BLaER1 (cell line): Measurements from ENCODE around the gene SPOP.
"Not testable (repeated sequence)": the region's sequence is repeated elsewhere in the genome, so short reads cannot be mapped to it uniquely, and the experiment has no call there.

ENCODE experiments used
- H3K27ac ChIP-seq: shearing (Covaris generic); formaldehyde crosslinking; 2 replicates; pipeline ENCODE4 v1.8.1; 2022
- H3K27me3 ChIP-seq: shearing (Covaris generic); formaldehyde crosslinking; 2 replicates; pipeline ENCODE4 v1.8.1; 2022
- H3K36me3 ChIP-seq: shearing (Covaris generic); formaldehyde crosslinking; 2 replicates; pipeline ENCODE4 v1.8.1; 2022
- H3K4me1 ChIP-seq: shearing (Covaris generic); formaldehyde crosslinking; 2 replicates; pipeline ENCODE4 v1.8.1; 2022
- H3K4me2 ChIP-seq: shearing (Covaris generic); formaldehyde crosslinking; 2 replicates; pipeline ENCODE4 v1.8.1; 2022
- H3K4me3 ChIP-seq: shearing (Covaris generic); formaldehyde crosslinking; 2 replicates; pipeline ENCODE4 v1.8.1; 2022
- H3K9ac ChIP-seq: shearing (Covaris generic); formaldehyde crosslinking; 2 replicates; pipeline ENCODE4 v1.8.1; 2022
- H3K9me3 ChIP-seq: shearing (Covaris generic); formaldehyde crosslinking; 2 replicates; pipeline ENCODE4 v1.8.1; 2022
- H4K20me1 ChIP-seq: shearing (Covaris generic); formaldehyde crosslinking; 2 replicates; pipeline ENCODE4 v1.8.1; 2022
- Cebpa-rat ChIP-seq: shearing (Covaris generic); IDR thresholded peaks from 2 replicates; pipeline ENCODE4 v1.8.1; 2022

Gene SPOP

GRCh38 chr17:49571764-49572163 lies 106.1 kb downstream of the SPOP start:
- no peak for TF ChIP-seq Cebpa-rat

GRCh38 chr17:49571283-49571682 lies 106.6 kb downstream of the SPOP start:
- no peak overlapping the region for H3K27ac ChIP-seq
- H3K4me3 ChIP-seq = no peak overlapping the region
- no peak overlapping the region for H3K4me2 ChIP-seq
- no peaks in the 10 kb centered on the region for H4K20me1 ChIP-seq
- TF ChIP-seq Cebpa-rat = no peak
- no peak overlapping the region for H3K9ac ChIP-seq
- H3K9me3 ChIP-seq = no peaks in the 10 kb centered on the region
- H3K36me3 ChIP-seq = no peaks in the 10 kb centered on the region
- H3K4me1 ChIP-seq = peaks cover 30% of the 10 kb centered on the region
- peaks cover 46% of the 10 kb centered on the region for H3K27me3 ChIP-seq

More at GRCh38 chr17:49571764-49572163, 106.1 kb downstream of the SPOP start:
- Histone ChIP-seq H3K4me2 (no peak overlapping the region), H3K27ac (no peak overlapping the region), H3K36me3 (no peaks in the 10 kb centered on the region), H3K4me1 (peaks cover 26% of the 10 kb centered on the region), H3K9ac (no peak overlapping the region), H3K9me3 (no peaks in the 10 kb centered on the region), H3K27me3 (peaks cover 51% of the 10 kb centered on the region), H4K20me1 (peaks cover 1% of the 10 kb centered on the region), H3K4me3 (no peak overlapping the region)

GRCh38 chr17:49570540-49571242 lies 107.2 kb downstream of the SPOP start:
- no peaks in the 10 kb centered on the region for H4K20me1 ChIP-seq
- H3K36me3 ChIP-seq = no peaks in the 10 kb centered on the region
- H3K9me3 ChIP-seq = no peaks in the 10 kb centered on the region
- TF ChIP-seq Cebpa-rat = no peak
- peaks cover 40% of the 10 kb centered on the region for H3K27me3 ChIP-seq
- peaks cover 36% of the 10 kb centered on the region for H3K4me1 ChIP-seq
- no peak overlapping the region for H3K9ac ChIP-seq
- H3K4me2 ChIP-seq = peak overlapping the region; percentile 73
- no peak overlapping the region for H3K27ac ChIP-seq
- no peak overlapping the region for H3K4me3 ChIP-seq

GRCh38 chr17:49568695-49569047 lies 109.2 kb downstream of the SPOP start:
- peaks cover 22% of the 10 kb centered on the region for H3K27me3 ChIP-seq
- not testable (repeated sequence) for H4K20me1 ChIP-seq, H3K4me3 ChIP-seq, H3K9ac ChIP-seq, H3K36me3 ChIP-seq, H3K27ac ChIP-seq, H3K9me3 ChIP-seq, H3K4me2 ChIP-seq
- H3K4me1 ChIP-seq = peaks cover 47% of the 10 kb centered on the region

GRCh38 chr17:49567871-49568694 lies 109.8 kb downstream of the SPOP start:
- no peak for TF ChIP-seq Cebpa-rat
- Histone ChIP-seq H3K27me3 (peaks cover 22% of the 10 kb centered on the region), H3K9ac (no peak overlapping the region), H3K4me1 (peaks cover 47% of the 10 kb centered on the region), H3K9me3 (no peaks in the 10 kb centered on the region), H3K27ac (no peak overlapping the region), H4K20me1 (no peaks in the 10 kb centered on the region), H3K36me3 (no peaks in the 10 kb centered on the region), H3K4me3 (peak overlapping the region; percentile 60), H3K4me2 (peak overlapping the region; percentile 80)

GRCh38 chr17:49567104-49567521 lies 110.8 kb downstream of the SPOP start:
- H3K4me3 ChIP-seq = no peak overlapping the region
- H3K9ac ChIP-seq = no peak overlapping the region
- no peaks in the 10 kb centered on the region for H4K20me1 ChIP-seq
- H3K4me1 ChIP-seq = peaks cover 47% of the 10 kb centered on the region
- H3K4me2 ChIP-seq = peak overlapping the region; percentile 80; the same call in 1 of the 2 replicates
- H3K36me3 ChIP-seq = no peaks in the 10 kb centered on the region
- H3K27me3 ChIP-seq = peaks cover 17% of the 10 kb centered on the region
- TF ChIP-seq Cebpa-rat = no peak
- no peak overlapping the region for H3K27ac ChIP-seq
- peaks cover 4% of the 10 kb centered on the region for H3K9me3 ChIP-seq

- Histone ChIP-seq H3K9me3 (peaks cover 8% of the 10 kb centered on the region), H3K27me3 (peaks cover 13% of the 10 kb centered on the region), H3K9ac (no peak overlapping the region), H3K4me2 (peak overlapping the region; percentile 66), H4K20me1 (no peaks in the 10 kb centered on the region), H3K4me3 (no peak overlapping the region), H3K27ac (no peak overlapping the region), H3K4me1 (peaks cover 47% of the 10 kb centered on the region), H3K36me3 (no peaks in the 10 kb centered on the region)
- peak; percentile 94 for TF ChIP-seq Cebpa-rat
Measured at GRCh38 chr17:49566668-49567071, 111.2 kb downstream of the SPOP start.

- Histone ChIP-seq H3K9ac (no peak overlapping the region), H3K4me3 (no peak overlapping the region), H3K4me2 (peak overlapping the region; percentile 66), H3K9me3 (peaks cover 15% of the 10 kb centered on the region), H4K20me1 (no peaks in the 10 kb centered on the region), H3K27me3 (peaks cover 8% of the 10 kb centered on the region), H3K4me1 (peaks cover 47% of the 10 kb centered on the region), H3K36me3 (no peaks in the 10 kb centered on the region), H3K27ac (no peak overlapping the region)
- TF ChIP-seq Cebpa-rat = no peak
Measured at GRCh38 chr17:49565948-49566491, 111.9 kb downstream of the SPOP start.

GRCh38 chr17:49564638-49565037 lies 113.3 kb downstream of the SPOP start:
- H3K4me2 ChIP-seq = peak overlapping the region; percentile 66
- TF ChIP-seq Cebpa-rat = no peak
- no peaks in the 10 kb centered on the region for H4K20me1 ChIP-seq
- H3K36me3 ChIP-seq = no peaks in the 10 kb centered on the region
- peaks cover 38% of the 10 kb centered on the region for H3K4me1 ChIP-seq
- H3K9me3 ChIP-seq = peaks cover 17% of the 10 kb centered on the region
- H3K4me3 ChIP-seq = no peak overlapping the region
- no peak overlapping the region for H3K27ac ChIP-seq
- no peak overlapping the region for H3K9ac ChIP-seq
- H3K27me3 ChIP-seq = no peaks in the 10 kb centered on the region
